ENCODE data around the gene SMTNL2. TPM values are rescaled to one million over a fixed set of nuclear protein-coding genes. Genes with fewer than 3 reads are reported as not detected.

SMTNL2 gene
- total RNA-seq, 2 experiments from 2014 or later: not detected

DNA sequence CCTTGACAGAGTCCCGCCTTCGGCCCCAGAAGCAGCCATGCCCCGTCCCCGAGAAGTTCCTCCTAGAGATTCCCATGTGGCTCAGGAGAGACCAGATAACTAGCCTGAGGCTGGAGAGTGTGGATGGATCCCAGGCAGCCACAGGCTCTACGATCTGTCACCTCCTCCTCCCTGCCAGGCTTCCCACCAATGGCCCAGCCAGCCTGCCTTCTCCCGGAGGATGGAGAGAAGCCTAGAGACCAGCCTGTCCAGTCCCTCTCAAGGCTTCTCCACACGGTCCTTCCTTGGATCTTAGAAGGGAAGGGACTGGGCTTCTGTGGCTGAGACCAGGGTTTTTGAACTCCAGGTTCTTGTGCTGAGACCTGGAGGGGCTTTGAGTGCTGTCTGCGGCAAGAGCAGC, 1.6 kb upstream of the SMTNL2 start:
- ATAC-seq (ENCODE audit: poor library complexity) (no peak), DNase-seq (no peak)
- Mint-ChIP-seq H3K9me3 (no peaks in the 10 kb centered on the region), H3K4me3 (no peak overlapping the region), H3K27ac (no peak overlapping the region), H3K27me3 (peaks cover 37% of the 10 kb centered on the region), H3K36me3 (ENCODE audit: low read depth) (no peaks in the 10 kb centered on the region), H3K4me1 (ENCODE audit: low read depth) (peaks cover 4% of the 10 kb centered on the region)
- H3K9me3 ChIP-seq (ENCODE audit: control insufficient read depth in 1 of 2, insufficient read depth in 1 of 2, low read length in 2 of 2): no peaks in the 10 kb centered on the region
- H3K4me3 ChIP-seq (ENCODE audit: low read length): no peak overlapping the region
- H3K36me3 ChIP-seq (ENCODE audit: insufficient read depth, low read length): no peaks in the 10 kb centered on the region
- no peak overlapping the region for H3K27ac ChIP-seq (ENCODE audit: low read depth in 1 of 2, low read length in 2 of 2)
- no peak for TF ChIP-seq CTCF (IDR thresholded peaks at IDR 0.05)
- CTCF ChIA-PET: no interaction called here
- intact Hi-C loops (cut with DNase I, micrococcal nuclease): no loop called here
- H3K27me3 ChIP-seq (ENCODE audit: control insufficient read depth in 1 of 2, insufficient read depth in 2 of 2, low read length in 2 of 2): peaks cover 22 to 31% of the 10 kb centered on the region in 2 experiments
- POLR2A ChIA-PET: no interaction called here
- H3K4me1 ChIP-seq (ENCODE audit: insufficient read depth, low read length): peaks cover 10% of the 10 kb centered on the region

DNA sequence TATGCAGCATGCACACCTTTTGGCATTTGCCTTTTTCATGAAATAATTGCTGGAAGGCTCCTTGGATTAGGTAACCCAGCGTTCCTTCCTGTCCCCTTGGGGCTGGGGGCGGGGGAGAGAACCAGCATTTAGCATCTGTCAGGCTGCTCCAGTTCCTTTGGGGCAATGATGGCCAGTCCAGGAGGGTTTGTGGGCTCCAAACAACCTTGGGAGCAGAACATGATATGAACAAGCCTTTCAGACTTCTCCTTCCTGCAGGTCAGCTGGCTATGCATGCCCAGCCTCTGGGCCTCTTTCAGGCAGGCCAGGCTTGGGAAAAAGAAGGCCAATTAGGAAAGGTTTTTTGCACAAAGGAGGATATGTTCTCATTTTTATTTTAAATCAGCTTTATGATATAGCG, 1.1 kb upstream of the SMTNL2 start:
- intact Hi-C loops (cut with DNase I, micrococcal nuclease): no loop called here
- no peak overlapping the region for H3K27ac ChIP-seq (ENCODE audit: low read depth in 1 of 2, low read length in 2 of 2)
- CTCF ChIA-PET: no interaction called here
- H3K4me3 ChIP-seq (ENCODE audit: low read length): no peak overlapping the region
- H3K4me3 Mint-ChIP-seq: peak overlapping the region; percentile 38
- no peak overlapping the region for H3K27ac Mint-ChIP-seq
- TF ChIP-seq CTCF (IDR thresholded peaks at IDR 0.05): no peak
- peaks cover 38% of the 10 kb centered on the region for H3K27me3 Mint-ChIP-seq
- ATAC-seq (ENCODE audit: poor library complexity): no peak
- H3K9me3 ChIP-seq (ENCODE audit: control insufficient read depth in 1 of 2, insufficient read depth in 1 of 2, low read length in 2 of 2): no peaks in the 10 kb centered on the region
- peaks cover 10% of the 10 kb centered on the region for H3K4me1 ChIP-seq (ENCODE audit: insufficient read depth, low read length)
- H3K36me3 Mint-ChIP-seq (ENCODE audit: low read depth): no peaks in the 10 kb centered on the region
- no peaks in the 10 kb centered on the region for H3K36me3 ChIP-seq (ENCODE audit: insufficient read depth, low read length)
- H3K4me1 Mint-ChIP-seq (ENCODE audit: low read depth): peaks cover 4% of the 10 kb centered on the region
- no peaks in the 10 kb centered on the region for H3K9me3 Mint-ChIP-seq
- POLR2A ChIA-PET: no interaction called here
- no peak for DNase-seq
- H3K27me3 ChIP-seq (ENCODE audit: control insufficient read depth in 1 of 2, insufficient read depth in 2 of 2, low read length in 2 of 2): peaks cover 22 to 31% of the 10 kb centered on the region in 2 experiments

DNA sequence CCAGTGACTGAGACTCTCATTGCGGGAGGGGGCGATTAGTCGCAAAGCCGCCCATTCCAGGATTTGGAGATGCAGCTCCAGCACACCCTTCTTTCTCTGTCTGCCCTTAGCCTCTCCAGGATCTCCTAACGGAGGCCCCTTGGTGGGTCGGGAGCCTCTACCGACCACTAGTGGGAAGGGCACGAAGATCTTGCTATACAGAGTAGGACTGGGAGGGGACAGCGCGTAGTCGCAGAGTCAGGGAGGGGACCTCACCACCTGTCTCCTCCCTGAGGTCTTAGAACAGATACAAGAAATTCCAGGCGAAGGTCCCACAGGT, 588 bp upstream of the SMTNL2 start:
- no peak overlapping the region for H3K27ac Mint-ChIP-seq
- Histone ChIP-seq H3K27ac (ENCODE audit: low read depth in 1 of 2, low read length in 2 of 2) (no peak overlapping the region), H3K27me3 (ENCODE audit: control insufficient read depth in 1 of 2, insufficient read depth in 2 of 2, low read length in 2 of 2) (peaks cover 22 to 31% of the 10 kb centered on the region in 2 experiments), H3K36me3 (ENCODE audit: insufficient read depth, low read length) (no peaks in the 10 kb centered on the region), H3K4me3 (ENCODE audit: low read length) (peak overlapping the region; percentile 10), H3K4me1 (ENCODE audit: insufficient read depth, low read length) (peaks cover 10% of the 10 kb centered on the region), H3K9me3 (ENCODE audit: control insufficient read depth in 1 of 2, insufficient read depth in 1 of 2, low read length in 2 of 2) (no peaks in the 10 kb centered on the region)
- H3K36me3 Mint-ChIP-seq (ENCODE audit: low read depth): no peaks in the 10 kb centered on the region
- H3K4me3 Mint-ChIP-seq: peak overlapping the region; percentile 85
- H3K4me1 Mint-ChIP-seq (ENCODE audit: low read depth): peaks cover 4% of the 10 kb centered on the region
- DNase-seq (peak in 3 of 14 experiments; percentile 8 to 48 (median 38)), ATAC-seq (ENCODE audit: poor library complexity) (peak; percentile 72)
- ChIA-PET POLR2A (no interaction called here), CTCF (no interaction called here)
- TF ChIP-seq CTCF (IDR thresholded peaks at IDR 0.05): peak; percentile 22
- H3K27me3 Mint-ChIP-seq: peaks cover 44% of the 10 kb centered on the region
- no peaks in the 10 kb centered on the region for H3K9me3 Mint-ChIP-seq
- intact Hi-C loops (cut with DNase I, micrococcal nuclease): no loop called here
